Renal pelvis (tissue), 12 donors: ENCODE results near the gene KRT25. TPM values are rescaled to one million over a fixed set of nuclear protein-coding genes. Genes with fewer than 3 reads are reported as not detected.

Experiments
- DNase-seq: peaks from one replicate; pipeline ENCODE4 v3.0.0-alpha.2; 2013
- long read RNA-seq, 16 experiments: transcript quantifications; one replicate each; lab custom pipeline, GENCODE V29; 2026
- polyA plus RNA-seq, 3 donors: library from polyadenylated mRNA; unstranded; fragments of 120-200 nt; gene quantifications; one replicate each; pipeline ENCODE4 v1.2.1, GENCODE V29; 2013; ENCODE audit not compliant: insufficient read length in 3 of 3

KRT25 gene, protein sequence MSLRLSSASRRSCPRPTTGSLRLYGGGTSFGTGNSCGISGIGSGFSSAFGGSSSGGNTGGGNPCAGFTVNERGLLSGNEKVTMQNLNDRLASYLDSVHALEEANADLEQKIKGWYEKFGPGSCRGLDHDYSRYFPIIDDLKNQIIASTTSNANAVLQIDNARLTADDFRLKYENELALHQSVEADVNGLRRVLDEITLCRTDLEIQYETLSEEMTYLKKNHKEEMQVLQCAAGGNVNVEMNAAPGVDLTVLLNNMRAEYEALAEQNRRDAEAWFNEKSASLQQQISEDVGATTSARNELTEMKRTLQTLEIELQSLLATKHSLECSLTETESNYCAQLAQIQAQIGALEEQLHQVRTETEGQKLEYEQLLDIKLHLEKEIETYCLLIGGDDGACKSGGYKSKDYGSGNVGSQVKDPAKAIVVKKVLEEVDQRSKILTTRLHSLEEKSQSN
- polyA plus RNA-seq: not detected
- long read RNA-seq, donor 1: 0 reads
- long read RNA-seq, donor 2: 0 reads
- long read RNA-seq, donor 3: 0 reads
- long read RNA-seq, donor 4: 0 reads
- long read RNA-seq, donor 5: 0 reads
- long read RNA-seq, donor 6: 0 reads
- long read RNA-seq, donor 7: 0 reads
- long read RNA-seq, donor 8: 0 reads
- long read RNA-seq, donor 9: 0 reads
- long read RNA-seq, donor 10: 0 reads
- long read RNA-seq, donor 11: 0 reads
- long read RNA-seq, donor 12: 0 reads
- long read RNA-seq, donor 13: 0 reads
- long read RNA-seq, donor 14: 0 reads
- long read RNA-seq, donor 15: 0 reads
- long read RNA-seq, donor 16: 0 reads

DNA sequence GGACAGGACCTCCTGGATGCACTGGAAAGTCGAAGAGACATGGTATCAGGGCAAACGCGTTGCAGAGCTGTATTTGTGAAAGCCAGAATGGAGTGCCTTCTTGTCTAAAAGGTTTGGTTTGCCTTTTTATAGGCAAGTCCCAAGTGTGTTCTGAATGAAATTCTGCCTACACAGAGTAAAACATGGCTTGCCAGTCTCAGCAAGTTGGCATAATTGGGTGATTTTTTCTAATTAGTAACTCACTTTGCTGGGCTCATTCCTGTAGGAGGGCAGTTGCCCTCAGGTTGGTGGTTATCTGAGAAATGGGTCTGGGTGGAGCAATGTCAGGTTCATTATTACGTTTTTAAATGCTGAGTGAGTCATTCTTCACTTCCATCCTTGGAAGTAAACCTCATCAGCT is at the start of gene KRT25:
KRT25 (minus strand) TSS at position 101 of the 400 bp plus-strand sequence; CDS start at position 41, 60 bp downstream.
- no peak for DNase-seq

DNA sequence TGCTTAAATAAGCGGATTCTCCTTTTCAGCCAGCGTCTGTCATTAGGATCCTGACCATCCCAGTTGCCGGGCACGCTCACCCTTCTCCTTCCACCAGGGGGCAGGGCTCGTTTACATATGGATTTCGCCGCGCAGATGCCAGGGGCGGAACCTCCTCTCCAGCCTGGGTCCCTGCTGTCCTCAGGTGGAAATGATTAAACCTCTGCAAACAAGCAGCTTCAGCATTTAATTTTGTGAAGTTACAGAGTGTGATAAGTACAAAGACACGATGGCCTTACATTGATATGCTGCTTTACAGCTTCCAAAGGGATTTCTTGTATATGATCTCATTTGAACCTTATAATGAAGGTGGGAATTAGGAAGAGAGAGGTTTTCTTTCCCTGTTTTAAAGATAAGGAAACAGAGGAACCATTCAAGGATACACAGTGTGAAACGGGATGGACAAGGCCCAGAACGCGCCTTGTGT is 48.5 kb upstream of the KRT25 start:
- DNase-seq: peak; percentile 60

DNA sequence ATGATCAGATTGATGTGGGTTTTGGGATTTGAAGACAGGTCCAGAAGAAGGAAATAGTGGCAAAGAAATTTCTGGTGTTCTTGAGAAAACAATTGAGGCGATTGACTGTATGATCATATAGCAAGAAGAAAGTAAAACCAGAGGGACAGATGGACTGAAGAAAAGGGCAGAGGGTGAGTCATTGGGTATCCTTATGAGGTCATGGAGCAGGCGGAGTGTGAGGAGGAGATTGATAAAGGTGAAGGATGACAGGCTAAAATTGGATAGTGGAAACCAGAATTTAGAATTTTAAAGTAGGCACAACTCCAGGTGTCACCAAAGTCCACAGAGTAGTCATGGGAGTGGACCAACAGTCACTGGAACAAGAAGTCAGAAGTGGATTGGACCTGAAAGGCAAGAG is 46.0 kb upstream of the KRT25 start:
- DNase-seq: no peak

DNA sequence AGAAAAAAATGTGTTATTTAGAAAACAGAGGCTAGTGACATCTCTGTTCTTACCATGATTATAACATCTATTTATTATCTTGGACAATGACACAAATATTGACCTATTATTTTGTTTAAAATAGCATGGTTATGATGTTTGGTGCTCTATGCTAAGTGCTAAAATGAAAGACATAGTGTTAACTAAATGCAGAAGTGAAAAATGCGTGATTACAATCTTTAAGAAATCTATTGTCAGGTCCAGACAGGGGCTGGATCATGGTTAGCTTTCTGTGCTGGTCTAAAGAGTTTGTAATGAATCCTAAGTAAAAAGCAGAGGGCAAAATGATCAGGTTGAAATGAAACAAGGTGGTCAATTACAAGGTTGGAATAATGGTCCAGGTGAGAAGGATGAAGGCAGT is 45.2 kb upstream of the KRT25 start:
- no peak for DNase-seq

DNA sequence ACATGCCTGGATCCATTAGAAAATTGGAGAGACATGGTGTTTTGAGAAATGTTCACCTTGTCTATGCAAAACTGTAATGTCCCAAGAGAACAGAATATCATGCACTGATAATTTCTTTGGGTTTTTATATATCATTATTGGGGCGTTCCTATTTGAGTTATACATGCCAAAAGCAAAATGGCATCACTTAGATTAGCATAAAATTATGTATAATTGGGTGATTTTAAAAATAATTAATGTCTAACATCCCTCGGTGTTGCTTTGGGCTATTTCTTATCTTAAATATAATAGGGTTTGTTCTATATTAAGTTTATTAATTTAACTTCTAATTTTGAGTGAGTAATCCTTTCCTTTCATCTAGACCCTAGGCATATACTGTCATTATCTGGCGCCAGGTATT is 44.7 kb upstream of the KRT25 start, which contains the start of gene KRT28:
KRT28 (minus strand) TSS at position 101 of the 400 bp plus-strand sequence; CDS start at position 35, 66 bp downstream.
- DNase-seq: no peak

DNA sequence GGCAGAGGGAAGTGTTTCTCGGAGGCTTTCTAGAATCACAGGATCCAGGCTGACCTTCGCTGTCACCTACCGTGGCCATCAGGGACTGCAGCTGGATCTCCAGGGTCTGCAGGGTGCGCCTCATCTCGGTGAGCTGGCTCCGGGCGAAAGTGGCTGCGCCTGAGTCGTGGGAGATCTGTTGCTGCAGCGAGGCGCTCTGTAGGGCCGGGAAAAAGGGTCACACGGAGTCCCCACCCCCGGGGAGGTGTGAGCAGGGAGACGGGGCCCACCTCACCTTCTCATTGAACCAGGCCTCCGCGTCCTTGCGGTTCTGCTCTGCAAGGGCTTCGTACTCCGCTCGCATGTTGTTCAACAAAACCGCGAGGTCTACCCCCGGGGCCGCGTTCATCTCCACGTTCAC is 41.7 kb upstream of the KRT25 start:
- no peak for DNase-seq

DNA sequence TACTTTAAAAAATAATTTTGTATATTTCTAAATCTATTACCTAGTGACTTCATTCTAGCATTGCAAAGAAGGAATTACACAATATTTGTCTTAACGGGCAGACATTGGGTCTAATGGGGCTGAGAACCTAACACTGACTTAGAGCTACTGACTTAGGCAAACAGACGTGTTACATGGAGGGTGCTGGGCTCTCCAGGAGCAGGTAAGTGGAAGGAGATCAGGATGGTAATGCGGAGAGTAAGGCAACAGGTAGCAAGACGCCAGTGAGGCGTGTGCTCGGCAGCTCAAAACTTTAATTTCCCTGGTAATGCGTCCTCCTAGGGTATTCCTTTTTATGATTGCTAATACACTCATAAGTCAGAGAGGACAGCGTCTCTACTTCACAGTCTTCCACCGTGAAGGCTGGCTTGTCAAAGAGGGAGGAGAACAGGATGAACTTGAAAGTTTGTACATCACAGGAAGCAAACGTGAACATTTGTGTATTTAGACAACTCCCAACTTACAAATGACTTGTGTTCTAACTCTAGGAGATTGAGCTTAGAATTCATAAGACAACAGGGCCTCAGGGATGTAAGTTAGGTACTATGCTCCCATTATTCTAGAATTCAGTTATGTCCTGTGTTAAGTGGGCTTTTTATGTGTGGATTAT is 40.0 kb upstream of the KRT25 start:
- DNase-seq: no peak

DNA sequence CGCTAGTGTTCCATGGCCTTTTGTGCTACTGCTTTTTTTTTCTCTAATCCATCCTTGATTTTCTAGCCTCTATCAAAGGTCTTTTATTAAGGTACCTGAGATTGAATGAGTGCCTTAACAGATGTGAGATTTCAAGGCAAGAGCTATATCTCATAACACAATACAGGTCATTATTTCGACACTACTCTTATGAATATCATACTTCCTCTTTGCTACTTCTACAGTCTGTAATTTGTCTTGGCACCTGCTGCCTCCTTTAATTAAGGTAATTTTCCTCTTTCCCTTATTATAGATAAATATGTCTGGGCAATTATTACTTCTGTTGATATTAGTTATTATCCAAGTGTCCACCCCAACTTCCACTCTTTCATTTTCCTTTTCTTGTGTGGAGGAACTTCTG is 39.3 kb upstream of the KRT25 start:
- DNase-seq: no peak

DNA sequence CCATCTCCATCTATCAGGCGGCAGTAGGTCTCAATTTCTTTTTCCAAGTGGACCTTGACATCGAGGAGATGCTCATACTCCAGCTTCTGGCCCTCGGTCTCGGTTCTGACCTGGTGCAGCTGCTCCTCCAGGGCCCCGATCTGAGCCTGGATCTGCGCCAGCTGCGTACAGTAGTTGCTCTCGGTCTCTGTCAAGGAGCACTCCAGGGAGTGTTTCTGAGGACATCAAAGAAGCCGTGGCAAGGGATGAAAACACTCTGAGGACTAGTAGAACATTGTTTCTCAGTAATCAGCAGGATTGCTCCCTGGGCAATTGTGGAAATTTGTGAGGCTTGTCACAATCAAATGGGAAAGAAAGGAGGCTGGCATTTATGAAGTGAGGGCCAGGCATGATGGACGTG is 38.7 kb upstream of the KRT25 start:
- no peak for DNase-seq

DNA sequence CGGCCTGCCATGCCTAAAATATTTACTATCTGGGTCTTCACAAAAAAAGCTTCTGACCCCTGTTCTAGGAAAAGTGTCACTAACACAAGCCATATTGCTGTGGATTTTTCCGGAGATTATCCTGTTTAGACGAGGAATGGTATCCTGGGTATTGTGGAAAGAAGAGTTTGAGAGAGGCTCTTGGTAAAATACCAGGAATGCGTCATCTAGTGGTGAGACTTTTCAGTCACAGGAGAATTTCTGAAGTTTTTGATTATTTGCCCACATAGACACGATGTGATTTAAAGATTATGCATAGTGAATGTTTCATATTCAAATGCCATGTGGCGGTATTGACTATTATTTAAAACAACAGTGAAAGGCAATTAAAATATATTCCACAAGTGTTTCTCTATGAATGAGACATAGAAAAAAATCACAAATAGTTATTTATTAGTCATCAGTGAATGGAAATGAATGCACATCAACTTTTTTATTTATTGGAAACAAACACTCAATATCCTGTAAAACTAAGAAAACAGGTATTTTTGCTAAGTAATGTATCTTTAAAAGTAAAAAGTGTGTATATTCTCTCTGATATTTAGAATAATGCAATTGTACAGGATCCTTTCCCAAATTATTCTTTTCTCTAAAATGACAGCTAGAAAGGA is 36.8 kb upstream of the KRT25 start:
- DNase-seq: peak; percentile 29

DNA sequence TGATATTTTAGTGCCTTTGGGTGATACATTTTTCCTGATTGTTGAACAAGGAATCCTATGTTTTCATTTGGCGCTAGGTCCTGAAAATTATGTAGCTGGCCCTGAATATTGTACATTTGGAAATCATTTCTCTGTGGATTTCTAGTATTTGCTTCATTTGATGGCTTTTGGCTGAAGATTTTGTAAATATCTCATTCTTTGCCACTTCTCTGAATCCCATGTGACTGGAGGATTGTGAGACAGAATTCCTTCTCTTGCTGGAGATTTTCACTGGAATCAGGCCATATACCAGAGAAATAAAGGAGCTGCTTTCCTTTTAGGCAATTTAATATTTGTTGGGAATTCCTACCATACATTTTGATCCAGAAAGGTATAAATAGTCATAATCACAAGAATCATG is 36.0 kb upstream of the KRT25 start:
- no peak for DNase-seq

DNA sequence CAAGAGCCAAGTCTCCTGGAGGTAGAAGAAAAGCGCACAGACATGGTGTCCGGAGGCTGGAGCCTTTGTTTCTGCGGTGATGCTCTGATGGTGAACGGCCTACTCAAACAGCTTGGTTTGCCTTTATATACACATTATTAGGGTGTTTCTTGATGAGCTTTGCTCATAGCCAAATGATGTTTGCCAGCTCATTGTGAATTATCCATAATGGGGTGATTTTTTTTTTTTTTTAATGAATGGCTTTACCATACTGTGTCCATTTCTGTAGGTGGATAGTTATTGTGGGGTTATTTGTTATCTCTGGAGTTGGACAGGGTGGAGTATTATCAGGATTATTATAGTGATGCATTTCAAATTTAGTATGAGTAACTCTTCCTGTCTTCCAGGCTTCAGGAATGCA is 27.3 kb upstream of the KRT25 start, which contains the start of gene KRT27:
KRT27 (minus strand) TSS at position 101 of the 400 bp plus-strand sequence; CDS start at position 44, 57 bp downstream.
- no peak for DNase-seq

DNA sequence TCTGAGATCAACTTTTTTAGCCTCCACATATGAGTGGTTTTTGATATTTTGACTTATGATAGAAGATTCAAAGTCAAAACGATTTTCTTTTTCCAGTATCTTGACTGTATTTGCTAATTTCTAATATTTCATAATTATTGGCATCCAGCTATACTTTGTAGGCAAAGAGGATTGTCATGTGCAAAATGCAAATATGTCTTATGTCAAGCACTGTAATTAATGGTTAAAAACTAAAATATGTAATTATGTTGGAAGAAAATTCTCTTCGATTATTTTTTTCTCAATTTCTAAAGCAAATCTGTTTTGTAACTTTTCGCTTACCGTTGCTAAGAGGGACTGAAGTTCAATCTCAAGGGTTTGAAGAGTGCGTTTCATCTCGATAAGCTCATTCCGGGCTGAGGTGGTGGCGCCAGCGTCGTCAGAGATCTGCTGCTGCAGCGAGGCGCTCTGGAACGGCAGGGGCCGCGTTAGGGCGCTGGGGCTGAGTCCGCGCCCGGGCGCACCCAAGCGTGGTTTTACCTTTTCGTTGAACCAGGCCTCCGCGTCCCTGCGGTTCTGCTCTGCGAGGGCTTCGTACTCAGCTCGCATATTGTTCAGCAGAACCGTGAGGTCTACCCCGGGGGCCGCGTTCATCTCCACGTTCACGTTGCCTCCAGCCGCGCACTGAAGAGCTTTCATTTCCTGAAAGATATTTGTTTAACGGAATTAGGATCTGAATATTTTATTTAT is 24.2 kb upstream of the KRT25 start:
- no peak for DNase-seq

DNA sequence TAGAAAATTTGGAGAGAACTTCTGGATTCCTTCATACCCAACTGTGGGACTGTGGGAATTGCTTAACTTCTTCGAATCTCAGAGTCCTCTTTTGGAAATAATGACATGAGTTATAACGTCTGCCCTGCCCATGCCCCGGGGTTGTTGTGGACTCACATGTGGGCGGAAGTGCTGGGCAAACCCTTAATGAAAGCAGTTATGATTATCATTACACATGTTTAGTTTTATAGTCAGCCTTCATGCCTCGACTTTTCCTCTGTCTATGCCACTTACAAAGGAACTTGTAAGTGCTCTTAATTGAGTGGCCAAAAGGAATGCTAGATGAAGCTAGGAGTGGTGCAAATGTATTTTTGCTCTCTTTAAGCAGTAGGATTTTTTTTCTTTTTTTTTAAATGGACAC is 23.3 kb upstream of the KRT25 start:
- no peak for DNase-seq

DNA sequence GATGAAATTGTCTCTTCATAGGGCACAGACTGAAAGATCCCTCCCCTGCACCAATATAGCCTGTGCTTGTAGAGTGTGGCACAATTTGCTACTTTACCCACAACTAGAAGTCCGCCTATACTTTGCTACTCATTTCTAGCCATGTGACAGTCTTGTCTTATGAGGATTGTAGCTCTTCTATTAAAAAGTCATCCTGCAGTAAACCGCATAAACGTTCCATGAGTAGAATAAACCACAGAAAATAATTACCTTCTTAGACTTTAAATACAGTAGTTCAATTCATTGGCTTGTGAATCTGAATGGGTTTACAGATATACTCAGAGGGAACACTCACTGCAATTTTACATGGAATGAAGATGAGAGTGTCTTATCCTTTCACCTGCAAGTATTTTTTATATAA is 22.8 kb upstream of the KRT25 start:
- DNase-seq: no peak

DNA sequence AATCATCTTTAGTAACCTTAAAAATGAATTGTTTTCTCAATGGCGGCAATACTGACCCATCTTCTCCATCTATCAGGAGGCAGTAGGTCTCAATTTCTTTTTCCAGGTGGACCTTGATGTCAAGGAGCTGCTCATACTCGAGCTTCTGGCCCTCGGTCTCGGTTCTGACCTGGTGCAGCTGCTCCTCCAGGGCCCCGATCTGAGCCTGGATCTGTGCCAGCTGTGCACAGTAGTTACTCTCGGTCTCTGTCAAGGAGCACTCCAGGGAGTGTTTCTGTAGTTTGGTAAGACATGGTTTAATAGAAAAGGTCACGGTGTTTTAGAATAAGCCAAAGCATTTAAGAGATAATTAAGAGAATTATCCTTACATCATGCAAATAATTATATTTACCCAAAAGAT is 22.3 kb upstream of the KRT25 start:
- no peak for DNase-seq

DNA sequence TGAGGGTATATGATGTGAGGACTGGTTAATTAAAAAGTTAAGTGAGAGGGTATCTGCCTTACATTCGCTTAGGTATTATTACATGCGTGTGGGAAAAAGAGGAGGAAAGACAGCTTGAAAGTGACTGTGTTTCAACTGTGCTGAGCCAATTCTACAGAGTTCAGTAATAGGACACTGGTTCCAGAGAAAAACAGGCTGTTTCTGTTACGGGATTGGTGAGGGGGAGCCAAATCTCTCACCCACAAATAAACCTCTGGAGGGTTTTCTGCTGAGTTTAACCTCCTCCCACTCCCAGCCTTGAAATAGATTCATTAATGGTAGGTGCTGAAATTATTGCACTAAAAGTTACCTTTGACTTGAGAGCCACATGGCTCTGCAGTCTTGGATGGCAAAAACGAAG is 20.8 kb upstream of the KRT25 start:
- DNase-seq: peak; percentile 21

DNA sequence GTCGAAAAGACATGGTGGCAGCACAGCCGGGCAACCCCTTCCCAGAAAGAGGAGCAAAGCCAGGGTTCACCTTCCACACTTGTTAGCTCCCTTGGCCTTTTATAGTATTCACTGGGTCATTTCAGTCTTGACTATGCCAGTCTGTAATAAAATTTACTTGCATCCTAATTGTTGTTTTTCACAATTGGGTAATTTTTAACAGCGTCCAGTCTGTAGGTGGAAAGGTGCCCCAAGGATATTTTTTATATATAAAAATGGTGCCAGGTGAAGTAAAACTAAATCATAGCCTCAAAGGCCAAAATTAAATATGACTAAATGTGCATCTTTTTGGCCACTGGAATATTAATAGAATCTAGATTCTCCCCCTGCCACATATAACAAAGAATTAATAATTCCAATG is 17.0 kb upstream of the KRT25 start, which contains the start of gene KRT26:
KRT26 (minus strand) TSS at position 101 of the 400 bp plus-strand sequence; CDS start at position 13, 88 bp downstream.
- DNase-seq: no peak

DNA sequence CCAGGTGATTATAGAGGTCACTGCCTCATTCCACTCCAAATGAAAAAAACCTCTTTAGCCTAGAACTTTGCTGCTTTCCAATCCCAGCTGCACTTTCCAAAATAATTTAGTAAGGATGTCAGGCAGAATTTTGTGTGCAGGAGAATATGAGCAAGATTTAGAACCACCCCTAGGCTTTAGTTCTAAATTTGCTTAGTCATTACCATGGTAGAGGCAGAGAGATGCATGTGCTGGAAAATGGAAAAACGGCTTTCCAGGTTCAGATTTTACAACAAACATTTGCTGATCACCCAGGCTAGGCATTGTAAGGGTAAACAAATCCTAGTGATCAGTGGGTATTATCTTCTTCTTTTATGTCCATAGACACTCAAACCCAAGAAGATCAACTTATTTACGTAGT is 10.5 kb upstream of the KRT25 start:
- no peak for DNase-seq

DNA sequence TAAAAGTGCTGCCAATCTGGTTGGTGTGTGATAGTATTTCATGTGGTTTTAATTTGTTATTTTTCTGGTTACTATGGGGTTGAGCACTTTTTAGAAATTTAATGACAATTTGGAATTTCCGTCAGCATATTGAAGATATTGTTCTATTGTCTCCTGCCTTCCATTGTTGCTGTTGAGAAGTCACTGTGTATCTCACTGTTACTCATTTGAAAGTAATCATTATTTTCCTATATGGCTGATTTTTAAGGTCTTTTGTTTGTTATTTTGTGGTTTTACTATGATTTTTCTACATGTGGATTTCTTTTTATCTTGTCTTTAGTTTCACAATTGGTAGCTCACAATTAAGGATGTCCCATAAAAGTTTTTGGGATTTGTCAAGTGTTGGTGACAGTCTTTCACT is 8.6 kb upstream of the KRT25 start:
- no peak for DNase-seq
